HG03039 (cell line): ENCODE results near the gene NOC4L.
A peak's percentile ranks its signal among the peaks of the same experiment; 100 is the strongest.
"Not testable (repeated sequence)": the region's sequence is repeated elsewhere in the genome, so short reads cannot be mapped to it uniquely, and the experiment has no call there.

Experiments used
- ATAC-seq: cut with Tn5 transposase; IDR thresholded peaks from one replicate; pipeline ENCODE4 v1.9.1; 2021; ENCODE audit warnings: mild to moderate bottlenecking, moderate library complexity; ENCODE audit not compliant: unreplicated experiment

The NOC4L gene

DNA sequence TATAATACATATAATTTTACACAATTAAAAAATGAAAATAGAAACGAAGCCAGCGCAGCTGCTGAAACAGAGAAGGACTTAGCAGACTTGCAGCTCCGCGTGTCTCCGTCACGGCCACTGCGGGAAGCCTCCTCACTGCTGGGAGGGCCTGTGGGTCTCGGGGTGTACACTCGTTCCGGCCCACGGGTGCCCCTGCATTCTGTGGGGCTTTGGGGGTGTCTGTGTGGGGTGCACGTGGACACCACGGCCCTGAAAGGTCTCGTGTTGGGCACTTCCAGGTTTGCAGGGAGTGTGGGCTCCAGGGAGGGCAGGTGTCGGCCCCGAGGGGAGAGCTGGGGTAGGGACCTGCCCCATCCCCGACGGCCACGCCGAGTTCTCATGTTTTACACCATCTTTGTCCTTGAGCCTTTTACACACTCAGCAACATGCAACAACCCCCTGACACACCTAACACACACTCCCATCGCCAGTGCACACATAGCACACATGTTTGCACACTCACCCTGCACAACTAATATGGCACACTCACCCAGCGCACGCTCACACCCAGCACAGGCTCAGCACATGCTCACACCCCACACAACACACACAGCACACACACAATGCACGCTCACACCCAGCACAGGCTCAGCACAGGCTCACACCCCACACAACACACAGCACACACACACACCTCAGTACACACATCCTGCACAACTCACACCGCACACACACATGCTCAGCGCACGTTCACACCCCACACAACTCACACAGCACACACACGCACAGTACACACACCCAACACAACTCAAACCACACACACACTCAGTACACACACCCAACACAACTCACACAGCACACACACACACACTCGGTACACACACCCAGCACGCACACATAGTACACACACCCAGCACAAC, 36.6 kb downstream of the NOC4L start:
- no peak for ATAC-seq

- no peak for ATAC-seq
Measured at GRCh38 chr12:132181570-132182200, 37.4 kb downstream of the NOC4L start.

GRCh38 chr12:132182206-132182710, 38.0 kb downstream of the NOC4L start:
- ATAC-seq, result no peak

GRCh38 chr12:132182711-132183365, 38.6 kb downstream of the NOC4L start:
- no peak for ATAC-seq

DNA sequence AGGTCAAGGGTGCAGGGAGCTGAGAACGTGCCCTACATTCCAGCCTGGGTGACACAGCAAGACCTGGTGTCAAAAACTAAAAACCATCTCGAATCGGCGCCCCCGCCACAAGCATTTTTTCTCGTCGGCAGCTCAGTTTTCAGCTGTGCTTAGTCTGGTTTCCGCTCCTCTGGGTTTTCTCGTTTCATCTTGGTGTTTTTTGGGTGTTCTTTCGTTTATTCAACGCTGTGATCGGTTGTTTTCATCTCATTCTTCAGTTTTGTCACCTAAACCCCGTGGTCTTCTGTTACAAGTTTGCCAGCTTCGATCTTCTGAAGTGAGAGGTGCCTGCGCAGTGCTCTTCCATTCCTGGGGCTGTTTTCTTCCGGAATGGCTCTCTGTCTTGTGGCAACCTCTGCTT, 41.4 kb downstream of the NOC4L start:
- no peak for ATAC-seq

GRCh38 chr12:132186208-132186856, 42.1 kb downstream of the NOC4L start:
- no peak for ATAC-seq

DNA sequence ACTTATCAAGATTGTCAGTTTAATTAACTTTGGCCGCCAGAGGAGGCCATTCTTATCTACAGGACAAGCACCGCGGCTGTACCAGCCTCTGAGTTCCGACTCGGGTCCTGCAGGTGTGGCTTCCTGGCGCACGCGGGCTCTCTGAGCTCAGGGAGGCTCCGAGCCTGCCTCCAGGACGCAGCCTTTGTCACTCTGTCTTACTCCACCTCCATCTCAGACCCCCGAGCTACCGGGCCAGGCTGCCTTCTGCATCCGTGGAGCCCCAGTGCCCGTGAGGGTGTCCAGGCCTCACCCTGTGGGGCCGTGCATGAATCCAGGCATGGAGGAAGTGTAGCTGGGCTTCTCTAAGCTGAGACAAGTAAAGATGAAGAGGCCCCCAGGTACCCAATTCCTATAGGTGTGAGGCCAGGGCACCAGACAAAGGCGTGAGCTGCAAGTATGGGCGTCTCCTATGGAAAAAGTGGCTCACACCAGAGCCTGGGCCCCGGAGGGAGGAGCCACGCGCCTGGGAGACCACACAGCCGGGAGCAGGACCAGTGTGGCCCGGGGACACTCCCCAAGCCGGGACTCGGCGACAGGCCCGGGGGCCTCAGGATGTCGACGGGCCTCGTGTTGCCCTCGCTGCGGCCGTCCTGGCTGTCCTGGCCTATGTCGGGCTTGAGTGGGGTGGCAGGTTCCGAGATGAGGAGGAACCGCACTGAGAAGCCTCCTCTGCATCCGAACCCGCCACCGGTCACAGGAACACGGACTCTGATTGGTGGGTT, 42.8 kb downstream of the NOC4L start:
- no peak for ATAC-seq

GRCh38 chr12:132187646-132188450, 43.6 kb downstream of the NOC4L start:
- no peak for ATAC-seq

GRCh38 chr12:132188451-132188901, 44.2 kb downstream of the NOC4L start:
- ATAC-seq, result no peak

DNA sequence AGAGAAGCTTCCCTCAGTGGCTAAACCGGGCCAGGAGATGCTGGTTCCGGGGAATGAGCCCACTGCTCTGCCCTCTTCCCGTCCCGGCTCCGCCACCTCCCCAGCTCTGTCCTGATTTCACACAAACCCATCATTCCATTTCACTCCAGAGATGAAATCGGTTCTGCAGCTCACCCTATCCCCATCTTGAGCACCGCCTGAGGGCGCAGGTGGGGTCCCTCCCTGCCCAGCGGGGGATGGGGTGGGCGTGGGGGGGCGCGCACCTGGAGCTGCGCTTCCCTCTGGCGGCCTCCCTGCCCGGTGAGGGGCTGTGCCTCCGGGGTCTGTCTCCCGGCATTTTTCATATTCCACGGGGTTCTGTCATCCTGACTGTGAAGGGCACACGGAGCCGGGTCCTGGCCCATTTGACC, 44.7 kb downstream of the NOC4L start:
- ATAC-seq, result no peak

GRCh38 chr12:132189378-132190011, 45.2 kb downstream of the NOC4L start:
- ATAC-seq, result peak; percentile 82

GRCh38 chr12:132190012-132190755, 45.9 kb downstream of the NOC4L start:
- peak; percentile 10 for ATAC-seq

DNA sequence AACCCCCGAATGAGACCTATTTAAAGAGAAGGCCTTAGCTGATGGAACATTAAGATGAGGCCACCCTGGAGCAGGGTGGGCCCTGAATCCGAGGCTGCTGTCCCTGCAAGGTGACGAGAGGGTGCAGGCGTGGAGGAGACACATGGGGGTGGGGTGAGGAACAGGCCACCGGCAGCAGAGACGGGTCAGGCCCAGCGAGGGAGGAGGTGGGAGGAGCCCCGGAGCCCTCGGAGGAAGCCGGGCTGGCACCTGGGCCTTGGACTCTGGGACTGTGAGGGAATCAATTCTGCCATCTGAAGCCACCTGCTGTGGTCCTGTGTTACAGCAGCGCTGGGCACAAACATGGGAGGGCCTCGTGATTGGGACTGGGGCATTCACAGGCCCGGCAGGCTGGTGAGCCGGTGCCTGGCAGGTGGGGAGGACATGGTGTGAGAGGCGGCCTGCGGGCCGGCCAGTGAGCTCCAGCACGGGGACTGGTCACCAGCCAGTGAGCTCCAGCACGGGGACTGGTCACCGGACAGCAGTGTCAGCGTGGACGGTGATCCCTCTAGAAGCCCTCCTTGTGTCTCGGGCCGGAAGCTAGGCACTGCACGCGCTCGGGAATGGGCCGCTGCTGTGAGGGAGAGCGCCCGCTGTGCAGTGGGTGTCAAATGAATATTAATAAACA, 46.7 kb downstream of the NOC4L start:
- no peak for ATAC-seq

GRCh38 chr12:132191715-132192553, 47.7 kb downstream of the NOC4L start:
- ATAC-seq, result no peak

- no peak for ATAC-seq
Measured at GRCh38 chr12:132194056-132194455, 49.8 kb downstream of the NOC4L start.

- no peak for ATAC-seq
Measured at GRCh38 chr12:132194556-132194955, 50.3 kb downstream of the NOC4L start.

DNA sequence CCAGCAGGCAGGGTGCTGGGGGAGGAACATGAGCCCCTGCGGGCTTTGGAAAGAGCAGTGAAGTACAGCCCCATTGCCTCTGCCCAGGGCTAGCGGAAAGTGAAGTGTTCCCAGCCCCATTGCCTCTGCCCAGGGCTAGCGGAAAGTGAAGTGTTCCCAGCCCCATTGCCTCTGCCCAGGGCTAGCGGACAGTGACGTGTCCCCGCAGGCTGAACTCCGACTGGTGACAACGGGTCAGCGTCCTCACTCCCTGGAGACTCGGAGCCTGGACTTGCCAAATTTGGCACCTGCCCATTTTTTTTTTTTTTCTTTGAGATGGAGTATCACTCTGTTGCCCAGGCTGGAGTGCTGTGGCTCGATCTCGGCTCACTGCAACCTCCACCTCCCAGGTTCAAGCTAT, 51.0 kb downstream of the NOC4L start:
- ATAC-seq, result not testable (repeated sequence)
